GM19438 (cell line): ENCODE results near the gene LCOR.

ENCODE experiments used
- ATAC-seq: cut with Tn5 transposase; IDR thresholded peaks from one replicate; pipeline ENCODE4 v1.9.1; 2021; ENCODE audit warnings: low read depth; ENCODE audit not compliant: unreplicated experiment

The LCOR gene

DNA sequence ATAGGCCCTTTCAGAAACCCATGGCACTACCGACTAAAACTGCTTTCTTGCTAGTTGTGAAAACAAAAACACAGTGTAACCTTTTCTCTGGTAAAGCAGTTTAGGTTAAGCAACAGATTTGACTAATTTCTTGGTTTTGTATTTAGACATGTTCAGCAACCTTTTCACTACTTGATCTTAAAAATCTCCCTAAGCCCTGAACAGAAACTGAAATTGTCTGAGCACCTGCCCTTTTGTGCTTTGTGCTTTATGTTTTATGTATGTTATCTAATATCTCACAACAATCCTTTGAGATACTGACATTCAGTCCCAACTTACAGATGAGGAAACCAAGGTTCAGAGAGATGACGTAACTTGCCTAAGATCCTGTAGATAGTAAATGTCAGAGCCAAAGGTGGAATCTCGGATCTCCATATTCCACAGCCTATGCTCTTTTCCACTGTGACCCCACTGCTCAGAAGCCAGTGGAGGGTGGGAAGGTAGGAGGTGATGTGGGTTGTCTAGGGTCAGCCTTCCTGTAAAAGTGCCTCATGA lies 146.6 kb downstream of the LCOR start:
- peak; percentile 64 for ATAC-seq

DNA sequence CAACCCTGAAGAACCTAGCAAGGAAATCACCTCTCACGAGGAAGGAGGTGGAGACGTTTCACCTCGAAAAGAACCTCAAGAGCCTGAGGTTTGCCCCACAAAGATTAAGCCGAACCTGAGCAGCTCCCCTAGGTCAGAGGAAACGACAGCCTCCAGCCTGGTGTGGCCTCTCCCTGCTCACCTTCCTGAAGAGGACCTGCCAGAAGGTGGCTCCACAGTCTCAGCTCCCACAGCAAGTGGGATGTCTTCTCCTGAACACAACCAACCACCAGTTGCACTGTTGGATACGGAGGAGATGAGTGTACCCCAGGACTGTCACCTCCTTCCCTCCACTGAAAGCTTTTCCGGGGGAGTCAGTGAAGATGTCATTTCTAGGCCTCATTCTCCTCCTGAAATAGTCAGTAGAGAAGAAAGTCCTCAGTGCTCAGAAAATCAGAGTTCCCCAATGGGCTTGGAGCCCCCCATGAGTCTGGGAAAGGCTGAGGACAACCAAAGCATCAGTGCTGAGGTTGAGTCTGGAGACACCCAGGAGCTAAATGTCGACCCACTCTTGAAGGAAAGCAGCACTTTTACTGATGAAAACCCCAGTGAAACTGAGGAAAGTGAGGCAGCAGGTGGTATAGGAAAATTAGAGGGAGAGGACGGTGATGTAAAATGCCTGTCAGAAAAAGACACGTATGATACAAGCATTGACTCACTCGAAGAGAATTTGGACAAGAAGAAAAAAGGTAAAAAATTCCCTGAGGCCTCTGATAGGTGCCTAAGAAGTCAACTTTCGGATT lies 150.2 kb downstream of the LCOR start:
- no peak for ATAC-seq

GRCh38 chr10:96984541-96985131 lies 152.5 kb downstream of the LCOR start:
- no peak for ATAC-seq

GRCh38 chr10:96986200-96986856 lies 154.2 kb downstream of the LCOR start:
- no peak for ATAC-seq

GRCh38 chr10:96987141-96987841 lies 155.2 kb downstream of the LCOR start:
- no peak for ATAC-seq

DNA sequence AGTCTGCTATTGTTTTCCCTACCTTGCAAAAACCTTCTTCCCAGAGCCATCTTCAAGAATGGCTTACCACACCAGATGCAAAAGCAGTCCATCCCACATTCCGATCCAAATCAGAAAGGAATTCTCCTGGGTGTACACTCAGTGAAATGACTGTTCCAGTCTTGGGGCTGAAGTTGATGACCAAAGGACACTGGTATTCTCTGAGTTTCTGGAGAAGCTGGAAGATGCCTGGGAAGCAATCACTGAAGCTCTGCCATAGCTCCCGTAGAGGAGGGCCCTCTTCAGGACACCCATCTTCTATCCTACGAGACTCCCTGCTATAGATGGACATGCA lies 155.7 kb downstream of the LCOR start:
- ATAC-seq = no peak

- no peak for ATAC-seq
Observed at GRCh38 chr10:96988426-96988825, 156.3 kb downstream of the LCOR start.

DNA sequence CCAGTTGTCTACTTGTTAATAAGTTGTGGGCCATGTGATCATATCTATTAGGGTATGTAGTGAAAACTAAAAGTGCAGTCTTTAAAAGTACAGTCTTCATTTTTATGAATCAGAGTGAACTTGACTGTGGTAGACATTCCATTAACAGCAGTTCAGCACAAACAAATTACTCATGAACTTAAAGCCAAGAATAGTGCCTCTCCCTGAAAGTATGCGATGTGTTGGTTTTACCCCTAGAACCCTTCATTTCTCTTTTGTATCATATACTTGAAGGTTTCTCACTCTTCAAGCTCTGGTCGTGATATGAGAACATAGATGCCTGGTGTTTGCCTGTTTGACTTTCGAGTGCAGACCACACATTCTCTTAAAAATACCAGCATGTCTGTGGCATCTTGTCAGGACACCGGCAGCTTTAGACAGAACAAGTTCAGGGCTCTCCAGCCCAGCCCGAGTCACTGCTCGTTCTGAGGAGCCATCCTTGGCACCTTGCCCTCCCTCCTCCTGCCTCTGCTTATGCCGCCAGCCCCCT lies 159.3 kb downstream of the LCOR start:
- ATAC-seq = no peak

- peak; percentile 71 for ATAC-seq
Observed at GRCh38 chr10:96992721-96993120, 160.6 kb downstream of the LCOR start.

- ATAC-seq = no peak
Observed at GRCh38 chr10:96995851-96996250, 163.8 kb downstream of the LCOR start.

- ATAC-seq = no peak
Observed at GRCh38 chr10:96996275-96996965, 164.3 kb downstream of the LCOR start.

- no peak for ATAC-seq
Observed at GRCh38 chr10:96998329-96998888, 166.3 kb downstream of the LCOR start.

- no peak for ATAC-seq
Observed at GRCh38 chr10:96999337-96999736, 167.2 kb downstream of the LCOR start.

DNA sequence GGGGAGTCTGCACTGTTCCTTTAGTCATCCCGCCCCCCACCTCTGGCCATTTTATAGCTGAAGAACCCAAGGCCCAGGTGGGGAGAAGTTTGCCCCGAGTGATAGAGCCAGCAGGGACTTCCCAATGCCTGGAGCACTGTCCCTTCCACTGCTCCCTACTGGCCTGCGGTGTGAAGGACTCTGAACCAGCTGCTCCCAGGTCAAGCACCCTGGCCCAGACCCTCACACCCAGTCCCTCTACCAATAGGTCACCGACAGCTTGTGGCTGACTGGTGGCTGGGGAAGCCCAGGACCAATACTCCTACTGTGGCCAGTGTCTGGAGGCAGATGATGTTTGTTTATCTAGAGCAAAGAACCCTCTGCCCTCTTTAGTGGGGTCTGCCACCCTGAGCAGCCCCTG lies 167.9 kb downstream of the LCOR start:
- no peak for ATAC-seq

- no peak for ATAC-seq
Observed at GRCh38 chr10:97000487-97001182, 168.5 kb downstream of the LCOR start.

GRCh38 chr10:97001183-97001991 lies 169.3 kb downstream of the LCOR start:
- no peak for ATAC-seq

DNA sequence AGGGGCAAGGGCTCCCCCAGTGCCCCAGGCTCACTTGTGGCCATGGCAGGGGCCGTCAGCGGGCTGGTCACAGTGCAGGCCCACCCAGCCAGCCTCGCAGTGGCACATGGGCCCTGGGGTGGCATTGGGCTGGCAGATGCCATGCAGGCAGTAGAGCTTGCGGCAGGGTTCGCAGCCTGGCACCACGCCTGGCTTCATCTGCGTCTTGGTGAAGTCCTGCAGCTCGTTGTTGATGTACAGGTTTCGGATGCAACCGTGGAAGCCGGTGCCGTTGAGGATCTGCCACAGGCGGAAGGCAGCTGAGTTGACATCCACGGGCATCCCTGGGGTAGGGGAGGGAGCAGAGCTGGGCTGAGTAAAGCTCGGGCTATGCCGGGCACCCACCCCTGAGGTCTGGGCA lies 170.6 kb downstream of the LCOR start:
- ATAC-seq = no peak

DNA sequence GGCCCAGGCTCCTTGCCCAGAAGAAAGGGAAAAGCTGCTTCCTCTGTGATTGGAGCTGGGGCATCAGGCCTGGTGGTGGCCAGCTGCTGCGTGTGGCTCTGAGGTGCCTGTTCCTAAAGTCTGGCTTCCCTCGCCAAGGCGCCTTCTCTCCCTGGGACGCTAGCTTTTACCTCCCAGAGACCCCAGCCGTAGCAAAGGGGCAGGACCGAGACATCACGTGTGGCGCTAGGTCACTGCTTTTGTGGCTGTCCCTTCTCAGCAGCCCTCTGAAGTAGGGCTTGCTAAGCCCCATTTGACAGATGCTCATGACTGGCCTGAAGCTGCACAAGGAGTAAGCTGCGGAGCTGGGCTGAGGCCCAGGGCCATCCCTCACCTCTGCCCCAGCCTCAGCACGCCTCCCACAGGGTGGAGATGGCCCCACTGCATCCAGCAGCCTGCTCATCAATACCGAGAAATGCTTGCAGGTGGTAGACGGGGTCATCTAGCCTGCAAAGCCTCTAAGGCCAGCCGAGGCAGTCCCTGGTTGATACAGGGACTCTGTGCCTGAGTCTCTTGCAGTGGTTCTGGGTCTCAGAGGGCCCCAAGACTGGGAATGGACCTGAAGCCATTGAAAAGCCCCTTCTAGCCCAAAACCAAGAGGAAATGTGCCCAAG lies 171.2 kb downstream of the LCOR start:
- no peak for ATAC-seq
